AG04450 (cell line): ENCODE results near the gene STK32C. TPM values are rescaled to one million over a fixed set of nuclear protein-coding genes. Genes with fewer than 3 reads are reported as not detected.

Source experiments
- CTCF ChIA-PET: fragments of 300-600, 350-600 bp; formaldehyde crosslinking; extraction: SDS; loops from one replicate; lab custom pipeline; 2022; ENCODE audit warnings: antibody characterized with exemption, inconsistent platforms; lab: Charles Lee
- POLR2A ChIA-PET: fragments of 350-600 bp; formaldehyde crosslinking; extraction: SDS; loops from one replicate; lab custom pipeline; 2021; ENCODE audit warnings: antibody characterized with exemption, inconsistent platforms; lab: Yijun Ruan, JAX
- DNase-seq: peaks from one replicate; pipeline ENCODE4 v3.0.0-alpha.2; 2011; ENCODE audit warnings: low read depth, low spot score
- H3K27ac ChIP-seq: one replicate; pipeline ENCODE4 v1.5.1; 2012; ENCODE audit warnings: low read depth, low read length, control low read depth
- H3K27me3 ChIP-seq: one replicate; pipeline ENCODE4 v1.6.0; 2012; ENCODE audit warnings: low read length; ENCODE audit not compliant: control insufficient read depth, insufficient read depth
- H3K4me3 ChIP-seq: 2 replicates; pipeline ENCODE4 v1.5.1; 2011; ENCODE audit warnings: mild to moderate bottlenecking, low read depth, low read length, control low read depth
- H3K9me3 ChIP-seq: 2 replicates; pipeline ENCODE4 v1.5.1; 2012; ENCODE audit warnings: low read length; ENCODE audit not compliant: control insufficient read depth, insufficient read depth
- polyA plus RNA-seq: library from polyadenylated mRNA; depleted of rRNA; stranded (reverse); fragments of >200 nt; gene quantifications from 2 replicates; pipeline ENCODE4 v1.2.3, GENCODE V29; 2011
- TF ChIP-seq, protein P1 (sequence below): IDR thresholded peaks from 2 replicates; pipeline ENCODE4 v1.5.1; 2011; ENCODE audit warnings: low read depth, low read length, control low read depth, inconsistent platforms

STK32C gene
- polyA plus RNA-seq, 1 experiment, result 5.3 TPM

DNA sequence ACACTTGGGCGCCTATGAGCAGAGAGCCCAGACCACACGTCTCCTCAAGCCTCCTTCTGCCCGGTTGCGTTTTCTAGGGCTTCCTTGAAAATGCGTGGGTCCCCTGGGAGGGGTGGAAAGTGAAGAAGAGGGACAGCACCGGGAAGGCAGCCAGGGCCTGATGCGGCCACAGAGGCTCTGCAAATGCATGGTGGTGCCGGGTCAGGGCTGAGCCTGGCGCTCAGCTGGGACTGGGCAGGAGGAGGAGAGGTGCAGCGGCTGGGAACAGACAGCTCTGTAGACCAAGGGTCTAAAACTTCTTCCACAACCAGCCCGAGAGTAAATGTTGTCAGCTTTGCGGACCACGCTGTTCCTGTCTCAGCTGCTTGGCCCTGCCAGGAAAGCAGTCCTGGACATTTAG is 119.4 kb downstream of the STK32C start:
- POLR2A ChIA-PET, result no interaction called here
- Histone ChIP-seq H3K27me3 (peaks cover 24% of the 10 kb centered on the region), H3K27ac (no peak overlapping the region), H3K4me3 (peak overlapping the region; percentile 67), H3K9me3 (peaks cover 4% of the 10 kb centered on the region; the same call in 1 of the 2 replicates)
- no peak for DNase-seq
- CTCF ChIA-PET, result interaction anchor here (0.6 kb wide), 1 partner anchor 256 kb away, joined by 5 read pairs; no protein-coding TSS in a partner anchor
- TF ChIP-seq, protein P1, sequence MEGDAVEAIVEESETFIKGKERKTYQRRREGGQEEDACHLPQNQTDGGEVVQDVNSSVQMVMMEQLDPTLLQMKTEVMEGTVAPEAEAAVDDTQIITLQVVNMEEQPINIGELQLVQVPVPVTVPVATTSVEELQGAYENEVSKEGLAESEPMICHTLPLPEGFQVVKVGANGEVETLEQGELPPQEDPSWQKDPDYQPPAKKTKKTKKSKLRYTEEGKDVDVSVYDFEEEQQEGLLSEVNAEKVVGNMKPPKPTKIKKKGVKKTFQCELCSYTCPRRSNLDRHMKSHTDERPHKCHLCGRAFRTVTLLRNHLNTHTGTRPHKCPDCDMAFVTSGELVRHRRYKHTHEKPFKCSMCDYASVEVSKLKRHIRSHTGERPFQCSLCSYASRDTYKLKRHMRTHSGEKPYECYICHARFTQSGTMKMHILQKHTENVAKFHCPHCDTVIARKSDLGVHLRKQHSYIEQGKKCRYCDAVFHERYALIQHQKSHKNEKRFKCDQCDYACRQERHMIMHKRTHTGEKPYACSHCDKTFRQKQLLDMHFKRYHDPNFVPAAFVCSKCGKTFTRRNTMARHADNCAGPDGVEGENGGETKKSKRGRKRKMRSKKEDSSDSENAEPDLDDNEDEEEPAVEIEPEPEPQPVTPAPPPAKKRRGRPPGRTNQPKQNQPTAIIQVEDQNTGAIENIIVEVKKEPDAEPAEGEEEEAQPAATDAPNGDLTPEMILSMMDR, result no peak

DNA sequence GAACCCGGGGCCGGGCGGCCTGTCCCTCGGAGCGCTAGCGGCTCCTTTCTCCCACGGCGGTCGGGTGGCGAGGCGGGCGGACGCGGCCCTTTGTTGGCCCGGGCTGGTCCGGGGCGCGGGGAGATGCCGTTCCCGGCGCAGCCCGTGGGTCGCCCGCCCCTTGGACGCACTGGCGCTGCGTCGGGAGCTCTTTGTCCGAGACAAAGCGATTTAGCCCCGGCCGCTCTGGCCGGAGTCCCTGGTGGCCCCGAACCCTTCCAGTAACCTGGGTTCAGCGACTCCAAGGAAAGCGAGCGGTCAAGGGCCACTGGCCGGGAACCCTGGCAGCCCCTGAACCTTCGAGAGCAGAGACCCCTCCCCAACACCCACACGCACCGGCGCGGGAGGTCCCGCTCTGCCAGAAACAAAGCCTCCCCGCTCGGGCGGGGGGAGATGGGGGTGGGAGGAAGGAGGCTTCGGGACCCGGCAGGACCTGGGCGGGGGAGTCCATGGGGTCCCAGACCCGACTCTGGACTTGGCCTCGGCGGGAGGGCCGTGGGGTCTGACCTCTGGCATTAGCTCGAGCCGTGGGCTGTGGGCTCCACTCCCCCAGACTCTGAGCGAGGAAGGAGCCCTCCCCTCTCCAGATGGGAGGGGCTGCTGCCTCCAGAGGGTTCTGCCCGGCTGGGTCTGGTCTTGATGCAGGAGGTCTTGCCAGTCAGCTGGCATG is 120.2 kb downstream of the STK32C start:
- ChIA-PET POLR2A (no interaction called here), CTCF (no interaction called here)
- H3K27ac ChIP-seq, result no peak overlapping the region
- TF ChIP-seq, protein P1, result no peak
- H3K4me3 ChIP-seq, result peak overlapping the region; percentile 67
- peaks cover 4% of the 10 kb centered on the region; the same call in 1 of the 2 replicates for H3K9me3 ChIP-seq
- DNase-seq, result no peak
- H3K27me3 ChIP-seq, result peaks cover 26% of the 10 kb centered on the region

DNA sequence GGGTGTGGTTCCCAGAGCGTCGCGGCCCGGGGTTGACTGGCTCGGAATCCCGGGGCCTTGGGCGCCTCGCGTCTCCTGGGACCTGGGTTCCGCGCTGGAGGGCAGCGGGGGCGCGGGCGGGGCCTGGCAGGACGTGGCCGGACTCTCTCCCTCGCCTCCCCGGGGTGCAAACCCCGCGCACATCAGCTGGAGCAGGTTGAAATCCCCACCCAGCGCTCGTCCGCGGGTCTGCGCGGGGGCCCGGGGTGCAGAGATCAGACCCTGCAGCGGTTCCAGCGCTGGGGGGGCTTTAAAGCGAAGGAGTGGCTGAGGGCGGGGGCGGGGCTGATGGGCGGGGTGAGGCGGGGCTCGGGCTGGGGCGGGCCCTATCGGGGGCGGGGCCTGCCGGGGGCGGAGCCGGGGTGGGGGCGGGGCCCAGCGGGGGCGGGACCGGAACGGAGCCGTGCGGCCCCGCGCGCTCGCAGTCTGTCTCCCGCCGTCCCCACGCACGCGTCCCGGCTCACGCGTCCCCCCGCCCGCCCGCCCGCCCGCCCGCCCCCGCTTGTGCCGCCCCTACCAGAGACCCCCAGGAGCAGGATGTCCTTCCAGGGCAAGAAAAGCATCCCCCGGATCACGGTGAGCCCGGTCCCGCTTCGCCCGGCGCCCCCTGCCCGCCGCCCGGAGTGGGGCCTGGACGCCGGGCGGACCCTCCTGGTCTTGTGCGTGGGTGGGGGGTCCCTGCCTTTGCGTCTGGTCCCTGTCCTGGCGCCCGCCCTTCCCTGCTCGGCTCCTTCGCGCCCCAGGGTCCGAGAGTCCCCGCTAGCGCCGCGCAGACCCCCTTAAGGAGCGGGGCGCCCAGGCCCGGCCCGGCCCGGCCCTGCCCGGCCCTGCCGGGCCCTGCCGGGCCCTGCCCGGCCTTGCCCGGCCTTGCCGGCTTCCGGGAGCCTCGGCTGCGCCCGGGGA is 121.0 kb downstream of the STK32C start, which contains the start of gene DPYSL4:
Gene DPYSL4, plus strand, starts transcription at position 461 of the 942 bp plus-strand sequence. Its CDS starts 116 bp downstream, at position 577.
- TF ChIP-seq, protein P1, result no peak
- H3K4me3 ChIP-seq, result peak within 1 kb of the TSS; percentile 67
- H3K27ac ChIP-seq, result no peak within 1 kb of the TSS
- peaks cover 29% of the 10 kb centered on the region for H3K27me3 ChIP-seq
- CTCF ChIA-PET, result no interaction called here
- no peak for DNase-seq
- peaks cover 4% of the 10 kb centered on the region; the same call in 1 of the 2 replicates for H3K9me3 ChIP-seq
- POLR2A ChIA-PET, result no interaction called here

DNA sequence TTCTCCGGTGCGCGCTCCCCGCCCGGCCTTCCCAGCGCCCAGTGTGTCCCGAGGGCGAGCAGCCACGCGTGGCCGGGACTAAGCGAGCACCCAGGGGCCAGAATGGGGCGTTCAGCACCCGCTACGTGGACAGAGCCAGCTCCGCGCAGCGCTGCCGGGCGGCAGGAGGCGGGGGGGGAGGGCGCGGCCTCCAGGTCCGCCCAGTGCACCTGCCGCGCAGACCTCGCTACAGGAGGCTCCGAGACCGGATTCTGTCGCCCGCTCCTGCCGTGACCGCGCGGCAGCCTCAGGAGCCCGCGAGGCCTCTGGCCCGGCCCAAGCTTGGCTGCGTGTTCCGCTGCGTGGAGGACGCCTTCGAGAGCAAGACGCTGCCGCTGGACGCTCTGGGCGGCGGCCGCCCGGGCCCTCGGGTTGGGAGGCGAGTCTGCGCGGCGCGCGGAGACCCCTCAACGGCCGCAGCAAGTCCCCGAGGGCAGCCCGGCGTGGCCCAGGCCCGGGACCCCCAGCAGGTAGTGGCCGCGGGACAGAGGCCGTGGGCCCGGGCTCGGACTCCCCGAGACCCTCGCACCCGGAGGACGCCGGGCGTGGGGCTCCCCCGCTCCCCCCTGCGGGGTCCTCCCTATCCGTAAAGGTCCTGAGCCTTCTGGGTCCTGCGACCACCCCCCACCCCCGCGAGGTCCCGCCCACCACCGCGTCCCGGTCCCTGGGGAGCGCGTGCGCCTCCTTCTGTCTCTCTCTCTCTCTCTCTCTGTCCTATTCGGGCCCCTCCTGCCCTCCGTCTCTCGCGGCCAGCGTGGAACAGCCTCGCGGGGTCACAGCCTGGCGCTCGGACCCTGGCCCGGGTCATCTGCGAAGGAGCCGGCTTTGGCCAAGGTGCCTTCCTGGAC is 121.9 kb downstream of the STK32C start:
- H3K9me3 ChIP-seq, result peaks cover 4% of the 10 kb centered on the region; the same call in 1 of the 2 replicates
- ChIA-PET POLR2A (no interaction called here), CTCF (no interaction called here)
- peaks cover 29% of the 10 kb centered on the region for H3K27me3 ChIP-seq
- no peak for DNase-seq
- no peak overlapping the region for H3K27ac ChIP-seq
- peak overlapping the region; percentile 37; the same call in 1 of the 2 replicates for H3K4me3 ChIP-seq
- TF ChIP-seq, protein P1, result no peak
